B cell (primary cell): Measurements from ENCODE around the gene LHX5. TPM values are rescaled to one million over a fixed set of nuclear protein-coding genes. Genes with fewer than 3 reads are reported as not detected.

Experiments
- ATAC-seq: fragments of 200-7000 bp; cut with Tn5 transposase; one replicate; pipeline ENCODE4 v1.10.0; 2021; ENCODE audit warnings: low read depth, mild to moderate bottlenecking, moderate number of reproducible peaks, moderate library complexity
- CTCF ChIA-PET: fragments of 350-600 bp; sonication (Branson Sonifier 250); formaldehyde crosslinking; loops from one replicate; lab custom pipeline; 2021; ENCODE audit warnings: antibody characterized with exemption, inconsistent platforms; lab: Charles Lee
- POLR2A ChIA-PET: fragments of 350-600 bp; sonication (Branson Sonifier 250); formaldehyde crosslinking; loops from one replicate; lab custom pipeline; 2021; ENCODE audit warnings: antibody characterized with exemption; lab: Charles Lee
- DNase-seq: peaks from one replicate; pipeline ENCODE4 v3.0.0; 2013
- H2AFZ ChIP-seq: 2 replicates; pipeline ENCODE4 v1.6.1; 2012; ENCODE audit warnings: mild to moderate bottlenecking, low read depth, low read length; ENCODE audit not compliant: insufficient read depth, poor library complexity, severe bottlenecking
- H3K27ac ChIP-seq, 2 donors: 1 replicate in 1 of 2; 2 replicates in 1 of 2; pipeline ENCODE4 v1.5.1; 2012 to 2013; ENCODE audit warnings: low read length in 2 of 2, mild to moderate bottlenecking in 2 of 2, moderate library complexity in 1 of 2
- H3K27me3 ChIP-seq, 4 experiments: fragments of 200-600 bp in 1 of 4; sonication (generic) in 1 of 4; replicated peaks in 1 of 4; 1 replicate in 2 of 4; 2 replicates in 2 of 4; pipeline versions ENCODE4 v1.6.1 to v1.7.0; 2013 to 2016; ENCODE audit warnings: low read length in 3 of 4, mild to moderate bottlenecking in 2 of 4, mixed read lengths in 1 of 4, moderate library complexity in 1 of 4; ENCODE audit not compliant: insufficient read depth in 4 of 4, control insufficient read depth in 3 of 4; ENCODE audit errors: control extremely low read depth in 1 of 4
- H3K36me3 ChIP-seq, 2 experiments: replicated peaks in 1 of 2; 1 replicate in 1 of 2; 2 replicates in 1 of 2; pipeline versions ENCODE4 v1.6.1 to v1.7.1; 2013; ENCODE audit warnings: low read length in 1 of 2; ENCODE audit not compliant: insufficient read depth in 2 of 2, control insufficient read depth in 1 of 2; ENCODE audit errors: control extremely low read depth in 1 of 2, extremely low read depth in 1 of 2
- H3K4me1 ChIP-seq, 2 donors: fragments of 200-600 bp in 1 of 2; sonication (generic) in 1 of 2; 1 replicate in 1 of 2; 2 replicates in 1 of 2; pipeline versions ENCODE4 v1.5.1 to v1.6.1; 2013 to 2017; ENCODE audit warnings: low read length in 2 of 2; ENCODE audit not compliant: control insufficient read depth in 2 of 2, insufficient read depth in 2 of 2
- H3K4me2 ChIP-seq: replicated peaks from 2 replicates; pipeline ENCODE3; 2012; ENCODE audit warnings: mild to moderate bottlenecking, low read depth, low read length; ENCODE audit not compliant: poor library complexity, severe bottlenecking
- H3K4me3 ChIP-seq, 5 experiments: fragments of 200-600 bp in 1 of 5; sonication (generic) in 1 of 5; 1 replicate in 3 of 5; 2 replicates in 2 of 5; pipeline versions ENCODE4 v1.5.1 to v1.7.0; 2011 to 2016; ENCODE audit warnings: low read length in 4 of 5, mild to moderate bottlenecking in 4 of 5, low read depth in 2 of 5, control low read depth in 1 of 5, moderate library complexity in 1 of 5; ENCODE audit not compliant: insufficient read depth in 1 of 5; ENCODE audit errors: control extremely low read depth in 1 of 5, extremely low read depth in 1 of 5
- H3K79me2 ChIP-seq: fragments of 200-600 bp; sonication (generic); one replicate; pipeline ENCODE4 v1.6.0; 2016; ENCODE audit warnings: low read length; ENCODE audit not compliant: control insufficient read depth, insufficient read depth
- H3K9ac ChIP-seq: fragments of 200-600 bp; sonication (generic); 2 replicates; pipeline ENCODE4 v1.6.1; 2017; ENCODE audit warnings: mild to moderate bottlenecking, low read length, moderate library complexity
- H3K9me3 ChIP-seq, 3 donors: one replicate each; pipeline versions ENCODE4 v1.6.1 to v1.7.1; 2013; ENCODE audit warnings: low read length in 2 of 3; ENCODE audit not compliant: control insufficient read depth in 2 of 3, insufficient read depth in 1 of 3; ENCODE audit errors: control extremely low read depth in 1 of 3
- H4K20me1 ChIP-seq: 2 replicates; pipeline ENCODE4 v1.6.0; 2012; ENCODE audit warnings: mild to moderate bottlenecking, low read length; ENCODE audit not compliant: insufficient read depth, control insufficient read depth, poor library complexity, severe bottlenecking
- H3K27ac Mint-ChIP-seq: one replicate; pipeline ENCODE4 v1.8.0; 2021; ENCODE audit warnings: mixed read lengths
- H3K27me3 Mint-ChIP-seq: one replicate; pipeline ENCODE4 v1.8.0; 2021; ENCODE audit warnings: mixed read lengths
- H3K4me1 Mint-ChIP-seq: one replicate; pipeline ENCODE4 v1.8.0; 2021; ENCODE audit warnings: mixed read lengths
- H3K4me3 Mint-ChIP-seq: one replicate; pipeline ENCODE4 v1.8.0; 2021; ENCODE audit warnings: mixed read lengths
- H3K9me3 Mint-ChIP-seq: one replicate; pipeline ENCODE4 v1.8.0; 2022; ENCODE audit warnings: mixed read lengths; ENCODE audit not compliant: insufficient read depth
- EZH2 ChIP-seq: IDR thresholded peaks from 2 replicates; pipeline ENCODE4 v1.6.1; 2012; ENCODE audit warnings: borderline replicate concordance, low read depth, mild to moderate bottlenecking, moderate library complexity, low read length; ENCODE audit not compliant: insufficient read depth, poor library complexity, severe bottlenecking
- WGBS: methylation state at CpG from one replicate; pipeline ENCODE4 v1.1.5; 2013; ENCODE audit warnings: missing lambda C conversion rate; ENCODE audit not compliant: insufficient coverage; 5-methylcytosine and 5-hydroxymethylcytosine counted together
- intact Hi-C: fragments of 100-400 bp; cut with micrococcal nuclease; formaldehyde crosslinking; loops from one replicate; pipeline ENCODE4 v1.10.0; 2022
- polyA plus RNA-seq: library from polyadenylated mRNA; depleted of rRNA; stranded (reverse); fragments of >200 nt; gene quantifications from 2 replicates; pipeline ENCODE4 v1.2.3, GENCODE V29; 2012
- total RNA-seq, 2 donors: library from RNA; stranded (reverse); fragments of 120-200 nt in 1 of 2; gene quantifications; 1 replicate in 1 of 2; 2 replicates in 1 of 2; pipeline versions ENCODE4 v1.2.3 to v1.2.4, GENCODE V29; 2013 to 2022
- TF ChIP-seq, protein P1 (sequence below): fragments of 200-600 bp; IDR thresholded peaks from one replicate; pipeline ENCODE4 v1.8.0; 2022; ENCODE audit warnings: antibody characterized with exemption, mild to moderate bottlenecking

The LHX5 gene
- total and polyA plus RNA-seq, 2 donors (not counting 1 experiment from before 2014, with no cell fraction given), result not detected

DNA sequence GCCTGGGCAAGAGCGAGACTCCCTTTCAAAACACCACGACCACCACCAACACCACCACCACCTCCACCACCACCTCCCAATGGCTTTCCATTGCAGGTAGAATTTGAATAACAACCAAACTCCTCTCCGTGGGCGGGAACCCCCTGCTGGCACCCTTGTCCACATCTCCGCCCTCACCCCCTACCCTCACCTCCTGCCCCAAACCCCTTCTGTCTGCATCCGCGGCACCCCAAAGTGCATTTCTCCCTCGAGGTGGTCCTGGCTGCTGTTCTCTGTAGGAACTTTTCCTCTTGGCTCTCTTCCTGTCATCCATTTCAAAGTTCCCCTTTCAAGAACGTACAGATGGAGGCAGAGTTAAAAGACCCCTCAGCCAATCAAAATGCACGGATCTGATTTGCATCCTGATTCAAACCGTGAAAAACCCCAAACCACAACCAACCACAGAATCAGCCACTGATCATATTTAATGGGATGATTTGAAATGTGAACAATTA lies 45.7 kb downstream of the LHX5 start:
- Histone ChIP-seq H3K79me2 (no peaks in the 10 kb centered on the region), H3K36me3 (no peaks in the 10 kb centered on the region), H4K20me1 (no peaks in the 10 kb centered on the region), H2AFZ (no peak overlapping the region), H3K4me2 (no peak overlapping the region), H3K9ac (no peak overlapping the region), H3K4me3 (no peak overlapping the region), H3K27ac (no peak overlapping the region), H3K27me3 (peaks cover 0 to 33% (median 19%) of the 10 kb centered on the region in 4 experiments), H3K9me3 (peaks cover 0 to 15% (median 0%) of the 10 kb centered on the region in 3 donors), H3K4me1 (peaks cover 10 to 18% of the 10 kb centered on the region in 2 donors)
- ChIA-PET CTCF (interaction anchor here (0.7 to 1.4 kb wide), 13 partner anchors 12 to 375 kb away, joined by 3 to 6 read pairs (median 3); no protein-coding TSS in a partner anchor), POLR2A (no interaction called here)
- H3K27ac Mint-ChIP-seq, result no peak overlapping the region
- peaks cover 39% of the 10 kb centered on the region for H3K27me3 Mint-ChIP-seq
- peaks cover 20% of the 10 kb centered on the region for H3K4me1 Mint-ChIP-seq
- H3K9me3 Mint-ChIP-seq, result peaks cover 7% of the 10 kb centered on the region
- DNase-seq (peak; percentile 40), ATAC-seq (no peak)
- no peak for TF ChIP-seq EZH2
- TF ChIP-seq, protein P1, sequence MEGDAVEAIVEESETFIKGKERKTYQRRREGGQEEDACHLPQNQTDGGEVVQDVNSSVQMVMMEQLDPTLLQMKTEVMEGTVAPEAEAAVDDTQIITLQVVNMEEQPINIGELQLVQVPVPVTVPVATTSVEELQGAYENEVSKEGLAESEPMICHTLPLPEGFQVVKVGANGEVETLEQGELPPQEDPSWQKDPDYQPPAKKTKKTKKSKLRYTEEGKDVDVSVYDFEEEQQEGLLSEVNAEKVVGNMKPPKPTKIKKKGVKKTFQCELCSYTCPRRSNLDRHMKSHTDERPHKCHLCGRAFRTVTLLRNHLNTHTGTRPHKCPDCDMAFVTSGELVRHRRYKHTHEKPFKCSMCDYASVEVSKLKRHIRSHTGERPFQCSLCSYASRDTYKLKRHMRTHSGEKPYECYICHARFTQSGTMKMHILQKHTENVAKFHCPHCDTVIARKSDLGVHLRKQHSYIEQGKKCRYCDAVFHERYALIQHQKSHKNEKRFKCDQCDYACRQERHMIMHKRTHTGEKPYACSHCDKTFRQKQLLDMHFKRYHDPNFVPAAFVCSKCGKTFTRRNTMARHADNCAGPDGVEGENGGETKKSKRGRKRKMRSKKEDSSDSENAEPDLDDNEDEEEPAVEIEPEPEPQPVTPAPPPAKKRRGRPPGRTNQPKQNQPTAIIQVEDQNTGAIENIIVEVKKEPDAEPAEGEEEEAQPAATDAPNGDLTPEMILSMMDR, result no peak
- intact Hi-C loops, result loop anchor here (5.0 kb wide), 1 partner anchor 229 kb away; no protein-coding TSS in a partner anchor
- 39% methylated on average over 9 of the region's 11 CpGs for WGBS
- no peak overlapping the region for H3K4me3 Mint-ChIP-seq
